Stimulated activated CD8-positive, alpha-beta memory T cell treated with anti-CD3 and anti-CD28 coated beads, Interleukin-15, amount 100 ng/mL, for 1 hour (primary cell): ENCODE measurements around the gene GALNT18.

ENCODE experiments used
- DNase-seq: peaks from one replicate; pipeline ENCODE4 v3.0.0-alpha.2; 2020; ENCODE audit warnings: low read depth

GALNT18 gene

DNA sequence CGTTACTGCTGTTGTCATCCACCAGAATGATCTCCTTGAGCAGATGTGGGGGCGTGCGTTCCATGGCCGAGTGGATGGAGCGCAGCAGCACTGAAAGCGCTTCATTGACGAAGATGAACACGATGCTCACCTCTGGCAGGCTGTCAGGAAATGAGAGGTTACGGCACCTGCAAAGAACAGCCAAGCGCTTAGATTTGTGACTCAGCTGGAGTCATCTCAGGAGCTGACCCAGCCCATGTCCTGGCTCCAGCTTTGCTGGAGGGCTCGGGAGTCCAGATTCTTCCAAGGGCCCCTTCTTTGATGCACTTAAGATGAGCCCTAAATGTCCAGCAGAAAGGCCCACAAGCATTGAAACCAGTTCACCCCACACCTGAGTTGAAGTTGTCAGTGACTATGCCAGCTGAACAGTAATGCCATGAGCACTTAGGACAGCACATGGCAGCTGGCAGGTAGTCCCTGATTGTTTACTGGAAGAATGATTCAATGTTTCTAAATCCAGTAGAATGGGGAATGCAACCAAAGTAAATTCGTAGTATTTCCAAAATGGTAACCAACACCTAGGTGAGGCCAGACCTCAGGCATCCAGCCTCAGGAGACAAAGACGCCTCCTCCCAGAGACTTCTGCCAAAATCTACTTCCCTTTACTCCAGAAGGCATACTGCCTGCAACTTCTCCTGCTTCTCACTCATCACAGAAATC is 189.0 kb downstream of the GALNT18 start:
- DNase-seq: no peak

GRCh38 chr11:11430431-11430830 is 191.4 kb downstream of the GALNT18 start:
- no peak for DNase-seq

GRCh38 chr11:11428714-11429113 is 193.1 kb downstream of the GALNT18 start:
- no peak for DNase-seq

DNA sequence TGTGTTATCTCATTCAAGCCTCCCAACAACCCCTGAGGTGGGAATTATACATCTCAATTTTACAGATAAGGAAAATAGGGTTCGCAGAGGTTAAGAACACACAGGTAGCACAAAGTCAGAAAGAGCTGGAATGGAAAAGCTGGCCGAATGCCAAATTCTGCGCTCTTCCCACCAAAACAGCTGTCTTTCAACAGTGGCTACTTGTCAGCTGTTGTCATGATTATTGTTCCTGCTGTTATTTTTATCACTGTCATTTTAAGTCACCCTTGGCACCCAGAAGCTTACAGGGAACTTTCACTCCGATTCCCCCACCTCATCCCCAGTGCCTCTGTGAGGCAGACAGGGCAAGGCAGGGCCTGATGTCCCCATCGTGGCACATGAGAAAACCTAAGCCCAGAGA is 194.3 kb downstream of the GALNT18 start:
- DNase-seq: no peak

DNA sequence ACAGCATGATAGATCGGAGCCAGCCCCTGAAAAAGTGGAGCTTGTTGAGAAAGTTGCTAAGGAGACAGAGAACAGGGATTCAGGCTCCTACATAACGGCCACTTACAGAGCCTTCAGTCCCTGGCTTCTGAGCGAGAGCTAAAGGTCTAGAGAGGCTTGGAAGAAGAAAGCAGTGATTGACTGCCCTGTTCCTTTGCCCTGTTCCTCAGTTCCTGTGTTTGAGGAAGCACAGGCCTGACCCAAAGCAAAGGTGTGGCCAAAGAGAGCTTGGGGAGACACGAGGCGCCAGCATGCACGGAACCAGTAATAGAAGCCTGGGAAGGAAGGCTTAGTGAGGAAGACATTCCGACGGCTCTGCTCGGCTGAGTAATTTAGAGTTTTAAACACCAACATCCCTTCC is 194.7 kb downstream of the GALNT18 start:
- DNase-seq: no peak

DNA sequence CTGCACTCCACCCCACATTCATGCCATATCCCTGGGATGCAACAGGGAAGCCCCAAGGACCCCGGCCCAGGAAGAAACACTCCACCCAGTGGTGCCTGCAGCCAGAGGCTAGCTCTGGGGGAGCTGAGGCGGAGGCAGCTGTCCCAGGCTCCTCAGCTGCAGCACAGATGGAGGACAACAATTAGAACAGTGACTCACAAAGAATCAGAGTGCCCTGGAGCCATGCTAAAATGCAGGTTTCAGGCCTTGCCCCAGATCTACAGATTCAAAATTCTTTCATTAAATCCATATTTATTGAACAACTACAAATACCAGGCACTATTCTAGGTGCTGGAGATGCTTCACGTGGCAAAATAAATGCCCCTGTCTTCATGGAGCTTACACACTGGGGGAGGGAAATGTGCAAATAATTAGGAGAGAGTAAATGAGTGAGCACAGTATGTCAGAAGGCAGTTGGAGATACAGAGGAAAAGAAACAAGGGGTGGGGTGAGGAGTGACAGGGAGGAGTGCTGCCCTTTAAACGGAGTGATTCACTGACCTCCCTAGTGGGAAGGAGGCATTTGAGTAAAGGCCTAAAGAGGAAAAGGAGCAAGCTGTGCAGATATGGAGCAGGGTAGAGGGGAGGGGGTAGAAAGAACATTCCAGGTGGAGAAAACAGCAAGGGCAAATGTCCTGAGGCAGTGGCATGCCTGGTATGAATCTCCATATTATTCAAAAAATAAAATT is 195.4 kb downstream of the GALNT18 start:
- DNase-seq: no peak

DNA sequence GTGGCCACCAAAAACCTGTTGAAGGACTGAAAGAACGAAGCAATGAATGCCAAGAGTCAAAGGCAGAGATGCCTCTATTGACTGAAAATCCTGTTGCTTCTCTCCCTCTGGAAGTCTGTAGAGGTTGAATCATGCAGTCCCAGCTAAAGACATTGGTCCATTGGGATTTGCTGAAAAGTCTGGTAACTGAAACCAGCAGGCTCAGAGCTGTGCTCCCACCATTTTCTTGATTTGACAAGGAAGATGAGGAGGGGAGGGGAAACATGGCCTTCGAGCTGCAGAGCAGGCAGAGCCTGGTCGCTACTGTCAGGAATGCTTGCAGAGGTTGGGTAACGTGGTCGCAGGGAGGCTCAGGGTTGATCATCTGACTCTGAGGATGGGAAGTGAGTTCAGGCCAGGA is 196.0 kb downstream of the GALNT18 start:
- DNase-seq: no peak

GRCh38 chr11:11424688-11425087 is 197.1 kb downstream of the GALNT18 start:
- no peak for DNase-seq

GRCh38 chr11:11422411-11423128 is 199.2 kb downstream of the GALNT18 start:
- no peak for DNase-seq

DNA sequence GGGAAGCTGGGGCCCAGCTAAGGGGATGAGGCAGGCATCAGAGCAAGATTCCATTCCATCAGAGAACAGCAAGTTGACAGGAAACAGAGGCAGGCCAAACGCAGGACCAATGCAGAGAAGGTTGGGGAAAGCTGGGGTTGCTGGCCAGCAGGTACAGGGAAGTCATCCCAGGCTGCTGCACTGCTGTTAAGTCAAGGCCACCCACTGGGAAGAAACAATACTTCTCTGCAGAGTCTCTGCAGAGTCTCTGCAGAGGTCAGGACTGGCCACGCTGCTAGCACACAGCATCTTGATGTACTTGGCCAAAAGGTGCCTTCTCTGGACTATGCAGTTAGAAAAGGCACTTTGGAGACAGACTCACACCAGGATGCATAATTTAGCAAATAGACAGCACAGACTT is 200.3 kb downstream of the GALNT18 start:
- no peak for DNase-seq

- no peak for DNase-seq
Observed at GRCh38 chr11:11420899-11421285, 200.9 kb downstream of the GALNT18 start.

GRCh38 chr11:11420191-11420898 is 201.5 kb downstream of the GALNT18 start:
- no peak for DNase-seq

GRCh38 chr11:11419747-11420146 is 202.1 kb downstream of the GALNT18 start:
- DNase-seq: no peak

- DNase-seq: no peak
Observed at GRCh38 chr11:11416917-11417316, 204.9 kb downstream of the GALNT18 start.

- DNase-seq: no peak
Observed at GRCh38 chr11:11416502-11416901, 205.3 kb downstream of the GALNT18 start.

DNA sequence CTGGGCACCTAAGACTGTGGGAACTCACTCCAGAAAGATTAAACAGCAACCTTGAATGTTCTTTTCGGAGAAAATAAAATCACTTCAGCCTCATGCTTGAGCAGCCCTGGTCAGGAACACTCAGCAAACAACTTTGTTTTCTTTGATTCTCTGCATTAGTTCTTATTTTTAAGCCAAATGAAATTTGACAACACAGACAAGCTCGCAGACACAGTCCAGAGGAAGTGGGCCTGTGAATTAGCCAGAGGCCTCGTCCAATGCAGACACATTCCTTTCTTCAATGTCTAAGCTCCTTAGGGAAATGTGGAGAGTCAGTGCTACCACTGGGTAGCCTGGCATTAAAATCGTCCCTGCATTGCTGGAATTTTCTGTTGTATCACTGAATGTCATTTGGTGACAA is 205.9 kb downstream of the GALNT18 start:
- no peak for DNase-seq

DNA sequence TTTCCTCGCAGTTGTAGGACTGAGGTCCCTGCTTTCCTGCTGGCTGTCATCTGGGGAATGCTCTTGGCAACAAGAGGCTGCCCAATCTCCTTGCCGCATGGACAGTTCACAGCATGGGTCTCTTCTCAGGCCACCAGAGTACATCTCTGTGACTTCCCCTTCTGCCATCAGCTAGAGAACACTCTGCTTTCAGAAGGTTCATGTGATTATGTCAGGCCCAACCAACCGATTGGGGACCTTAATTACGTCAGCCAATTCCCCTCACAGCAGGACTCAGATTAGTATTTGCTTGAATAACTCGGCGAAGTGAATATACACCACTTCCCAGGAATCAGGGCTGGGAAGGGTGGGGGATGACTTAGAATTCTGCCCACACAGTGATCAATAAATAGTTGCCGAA is 206.8 kb downstream of the GALNT18 start:
- DNase-seq: no peak

DNA sequence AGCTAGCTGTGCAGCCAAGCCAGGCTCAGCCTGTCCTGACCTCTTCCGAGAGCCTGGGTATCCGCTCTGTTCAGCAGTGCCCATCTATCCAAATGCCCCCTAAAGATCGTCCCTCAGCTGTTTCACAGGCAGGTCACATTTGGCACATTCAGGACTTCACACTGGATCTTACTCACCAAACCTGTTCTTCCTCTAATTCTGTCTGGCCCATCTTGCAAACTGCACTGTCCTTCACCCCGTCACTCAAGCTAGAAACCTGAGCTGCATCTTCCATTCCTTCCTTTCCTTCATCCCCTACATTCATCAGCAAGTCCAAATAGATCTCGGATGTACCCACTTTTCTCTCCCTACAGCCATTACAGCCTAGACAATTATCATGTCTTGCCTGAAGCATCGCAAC is 208.0 kb downstream of the GALNT18 start:
- no peak for DNase-seq

GRCh38 chr11:11411401-11411985 is 210.3 kb downstream of the GALNT18 start:
- DNase-seq: no peak

- DNase-seq: no peak
Observed at GRCh38 chr11:11409901-11410300, 211.9 kb downstream of the GALNT18 start.

- DNase-seq: no peak
Observed at GRCh38 chr11:11409224-11409623, 212.6 kb downstream of the GALNT18 start.
